GM21515 (cell line): Measurements from ENCODE around the gene CHRM5.
"Not testable (repeated sequence)": the region's sequence is repeated elsewhere in the genome, so short reads cannot be mapped to it uniquely, and the experiment has no call there.

ENCODE experiments used
- ATAC-seq: cut with Tn5 transposase; IDR thresholded peaks from one replicate; pipeline ENCODE4 v1.9.1; 2021; ENCODE audit not compliant: unreplicated experiment

The CHRM5 gene

GRCh38 chr15:34038871-34039789 lies 70.8 kb downstream of the CHRM5 start, which contains the start of gene AVEN:
AVEN (minus strand) TSS chr15:34039204; CDS start chr15:34039046, 158 bp downstream.
- peak; percentile 45 for ATAC-seq

GRCh38 chr15:34039790-34040113 lies 71.5 kb downstream of the CHRM5 start:
- no peak for ATAC-seq

GRCh38 chr15:34043391-34043790 lies 75.1 kb downstream of the CHRM5 start:
- no peak for ATAC-seq

- ATAC-seq, result no peak
Observed at GRCh38 chr15:34043813-34044212, 75.5 kb downstream of the CHRM5 start.

- ATAC-seq, result no peak
Observed at GRCh38 chr15:34046471-34047145, 78.3 kb downstream of the CHRM5 start.

- ATAC-seq, result no peak
Observed at GRCh38 chr15:34047893-34048775, 79.8 kb downstream of the CHRM5 start.

- no peak for ATAC-seq
Observed at GRCh38 chr15:34049112-34049511, 80.8 kb downstream of the CHRM5 start.

- ATAC-seq, result not testable (repeated sequence)
Observed at GRCh38 chr15:34050385-34050784, 82.1 kb downstream of the CHRM5 start.

GRCh38 chr15:34054081-34054707 lies 85.9 kb downstream of the CHRM5 start:
- ATAC-seq, result no peak

GRCh38 chr15:34055868-34056595 lies 87.7 kb downstream of the CHRM5 start:
- no peak for ATAC-seq

GRCh38 chr15:34056911-34057310 lies 88.6 kb downstream of the CHRM5 start:
- no peak for ATAC-seq

- ATAC-seq, result no peak
Observed at GRCh38 chr15:34059476-34059875, 91.2 kb downstream of the CHRM5 start.

- no peak for ATAC-seq
Observed at GRCh38 chr15:34059946-34060345, 91.6 kb downstream of the CHRM5 start.

GRCh38 chr15:34064438-34064837 lies 96.1 kb downstream of the CHRM5 start:
- no peak for ATAC-seq

- ATAC-seq, result no peak
Observed at GRCh38 chr15:34065261-34065660, 97.0 kb downstream of the CHRM5 start.

GRCh38 chr15:34065941-34066340 lies 97.6 kb downstream of the CHRM5 start:
- ATAC-seq, result no peak

- ATAC-seq, result no peak
Observed at GRCh38 chr15:34070003-34070402, 101.7 kb downstream of the CHRM5 start.

GRCh38 chr15:34076785-34077184 lies 108.5 kb downstream of the CHRM5 start:
- ATAC-seq, result no peak

GRCh38 chr15:34078900-34079299 lies 110.6 kb downstream of the CHRM5 start:
- ATAC-seq, result no peak

- ATAC-seq, result no peak
Observed at GRCh38 chr15:34079904-34080303, 111.6 kb downstream of the CHRM5 start.
